Parathyroid adenoma (tissue), 2 donors: ENCODE data around the gene FST.
A peak's percentile ranks its signal among the peaks of the same experiment; 100 is the strongest.

Source experiments
- H2AFZ ChIP-seq: fragments of 300-600 bp; sonication (generic); one replicate; pipeline ENCODE4 v1.7.0; 2017; ENCODE audit warnings: antibody characterized with exemption, mild to moderate bottlenecking
- H3K27ac ChIP-seq: fragments of 300-600 bp; sonication (generic); one replicate; pipeline ENCODE4 v1.7.0; 2017
- H3K27me3 ChIP-seq: fragments of 300-600 bp; sonication (generic); one replicate; pipeline ENCODE4 v1.7.0; 2017; ENCODE audit warnings: low read length; ENCODE audit not compliant: control insufficient read depth, insufficient read depth
- H3K36me3 ChIP-seq: fragments of 300-600 bp; sonication (generic); one replicate; pipeline ENCODE4 v1.7.0; 2017; ENCODE audit warnings: low read length; ENCODE audit not compliant: control insufficient read depth, insufficient read depth
- H3K4me1 ChIP-seq: fragments of 300-600 bp; sonication (generic); one replicate; pipeline ENCODE4 v1.7.0; 2017; ENCODE audit warnings: control low read depth
- H3K4me2 ChIP-seq: fragments of 300-600 bp; sonication (generic); one replicate; pipeline ENCODE4 v1.7.0; 2017; ENCODE audit warnings: low read length
- H3K4me3 ChIP-seq: fragments of 300-600 bp; sonication (generic); one replicate; pipeline ENCODE4 v1.7.0; 2017; ENCODE audit warnings: low read depth, low read length
- H3K79me2 ChIP-seq: fragments of 300-600 bp; sonication (generic); one replicate; pipeline ENCODE4 v1.7.0; 2017; ENCODE audit warnings: control low read depth
- H3K9ac ChIP-seq: fragments of 300-600 bp; sonication (generic); one replicate; pipeline ENCODE4 v1.7.0; 2017; ENCODE audit warnings: mild to moderate bottlenecking
- H3K9me3 ChIP-seq: fragments of 300-600 bp; sonication (generic); one replicate; pipeline ENCODE4 v1.7.0; 2017; ENCODE audit warnings: low read length; ENCODE audit not compliant: control insufficient read depth
- CTCF ChIP-seq: fragments of 300-600 bp; sonication (generic); IDR thresholded peaks from one replicate; pipeline ENCODE4 v1.7.0; 2017; ENCODE audit warnings: antibody characterized with exemption, mild to moderate bottlenecking
- donor health status: primary hyperparathyroidism.

Gene FST

GRCh38 chr5:53476531-53477480 is 3.6 kb upstream of the FST start:
- Histone ChIP-seq H3K9me3 (no peaks in the 10 kb centered on the region), H3K27me3 (no peaks in the 10 kb centered on the region), H3K36me3 (no peaks in the 10 kb centered on the region), H3K9ac (no peak overlapping the region), H3K4me1 (no peaks in the 10 kb centered on the region), H3K4me2 (no peak overlapping the region), H3K27ac (no peak overlapping the region), H3K79me2 (no peaks in the 10 kb centered on the region), H2AFZ (no peak overlapping the region), H3K4me3 (no peak overlapping the region)
- TF ChIP-seq CTCF, result no peak

GRCh38 chr5:53478411-53479044 is 1.9 kb upstream of the FST start:
- Histone ChIP-seq H3K4me1 (no peaks in the 10 kb centered on the region), H3K9me3 (no peaks in the 10 kb centered on the region), H3K79me2 (no peaks in the 10 kb centered on the region), H3K27ac (no peak overlapping the region), H3K4me2 (peak overlapping the region; percentile 86), H3K27me3 (no peaks in the 10 kb centered on the region), H3K4me3 (peak overlapping the region; percentile 59), H2AFZ (peak overlapping the region; percentile 59), H3K36me3 (no peaks in the 10 kb centered on the region), H3K9ac (no peak overlapping the region)
- TF ChIP-seq CTCF, result peak; percentile 62

GRCh38 chr5:53479045-53479589 is 1.3 kb upstream of the FST start:
- peak overlapping the region; percentile 59 for H3K4me3 ChIP-seq
- no peaks in the 10 kb centered on the region for H3K4me1 ChIP-seq
- TF ChIP-seq CTCF, result no peak
- H3K79me2 ChIP-seq, result no peaks in the 10 kb centered on the region
- peak overlapping the region; percentile 78 for H2AFZ ChIP-seq
- no peak overlapping the region for H3K9ac ChIP-seq
- H3K27me3 ChIP-seq, result no peaks in the 10 kb centered on the region
- peak overlapping the region; percentile 86 for H3K4me2 ChIP-seq
- H3K9me3 ChIP-seq, result no peaks in the 10 kb centered on the region
- no peaks in the 10 kb centered on the region for H3K36me3 ChIP-seq
- no peak overlapping the region for H3K27ac ChIP-seq

GRCh38 chr5:53479590-53480415 is 626 bp upstream of the FST start:
- no peak for TF ChIP-seq CTCF
- Histone ChIP-seq H3K4me3 (peak overlapping the region; percentile 59), H3K79me2 (no peaks in the 10 kb centered on the region), H3K27ac (no peak overlapping the region), H3K27me3 (no peaks in the 10 kb centered on the region), H2AFZ (peak overlapping the region; percentile 78), H3K4me1 (no peaks in the 10 kb centered on the region), H3K4me2 (peak overlapping the region; percentile 86), H3K36me3 (no peaks in the 10 kb centered on the region), H3K9ac (no peak overlapping the region), H3K9me3 (no peaks in the 10 kb centered on the region)
